Osteocyte (in vitro differentiated cells): Measurements from ENCODE around the gene IFNL1. TPM values are rescaled to one million over a fixed set of nuclear protein-coding genes. Genes with fewer than 3 reads are reported as not detected.

Experiments used
- DNase-seq: peaks from one replicate; pipeline ENCODE4 v3.0.0; 2021; ENCODE audit warnings: mixed read lengths; ENCODE audit not compliant: unreplicated experiment; ENCODE audit errors: extremely low spot score
- H3K27ac Mint-ChIP-seq: one replicate; pipeline ENCODE4 v1.8.0; 2021; ENCODE audit warnings: mild to moderate bottlenecking, mixed read lengths; ENCODE audit not compliant: unreplicated experiment
- H3K27me3 Mint-ChIP-seq: one replicate; pipeline ENCODE4 v1.8.0; 2021; ENCODE audit warnings: mixed read lengths; ENCODE audit not compliant: unreplicated experiment
- H3K36me3 Mint-ChIP-seq: one replicate; pipeline ENCODE4 v1.8.0; 2021; ENCODE audit warnings: mixed read lengths; ENCODE audit not compliant: unreplicated experiment
- H3K4me1 Mint-ChIP-seq: one replicate; pipeline ENCODE4 v1.8.0; 2021; ENCODE audit warnings: mixed read lengths; ENCODE audit not compliant: unreplicated experiment
- H3K4me3 Mint-ChIP-seq: one replicate; pipeline ENCODE4 v1.8.0; 2021; ENCODE audit warnings: mild to moderate bottlenecking, moderate library complexity, mixed read lengths; ENCODE audit not compliant: unreplicated experiment
- H3K9me3 Mint-ChIP-seq: one replicate; pipeline ENCODE4 v1.8.0; 2021; ENCODE audit warnings: mixed read lengths; ENCODE audit not compliant: unreplicated experiment
- total RNA-seq: library from RNA; stranded (reverse); gene quantifications from 2 replicates; pipeline ENCODE4 v1.2.1, GENCODE V29; 2021
- TF ChIP-seq, protein P1 (sequence below): fragments of 200-600 bp; sonication (generic); IDR thresholded peaks from 2 replicates; pipeline ENCODE4 v1.5.0; 2021; ENCODE audit warnings: antibody characterized with exemption, mild to moderate bottlenecking, moderate library complexity

Gene IFNL1
- total RNA-seq, 1 donor from 2014 or later, result not detected

DNA sequence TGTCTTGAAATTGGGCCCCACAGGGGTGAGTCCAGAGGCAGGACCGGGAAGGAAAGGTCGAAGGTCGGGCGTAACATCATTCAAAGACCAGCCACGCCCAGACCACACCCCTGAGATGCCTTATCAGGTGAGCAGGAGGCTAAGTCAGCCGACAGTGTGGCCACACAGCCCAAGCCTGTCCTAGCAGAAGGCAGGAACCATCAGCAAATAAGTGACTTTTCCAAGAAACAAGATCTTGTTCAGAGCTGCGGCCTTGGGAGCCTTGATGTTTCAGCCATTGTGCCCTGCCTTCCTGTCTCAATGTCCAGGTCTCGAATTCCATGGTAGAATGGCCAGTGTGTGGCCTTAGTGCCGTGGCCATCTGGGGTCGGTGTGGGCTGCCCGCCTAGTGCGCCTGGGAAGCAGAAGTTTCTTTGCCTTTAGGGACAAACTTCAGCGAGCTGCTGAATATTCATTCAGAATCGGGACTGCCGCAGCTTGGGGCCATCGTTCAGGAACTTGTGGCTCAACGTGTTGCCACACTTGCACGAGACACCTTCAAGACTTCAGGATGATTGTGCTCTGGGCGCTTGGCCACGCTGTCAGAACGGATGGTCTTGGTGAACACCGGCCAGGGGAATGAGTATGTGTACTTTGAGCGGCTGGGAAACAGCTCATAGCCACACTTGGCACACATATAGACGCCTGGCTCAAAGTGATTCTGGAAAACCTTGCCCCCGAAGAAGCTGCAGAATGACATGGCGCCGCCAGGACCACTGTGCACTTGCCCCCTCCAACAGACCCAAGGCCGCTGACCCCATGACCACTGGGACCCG lies 41.5 kb upstream of the IFNL1 start:
- peaks cover 57% of the 10 kb centered on the region for H3K27me3 Mint-ChIP-seq

DNA sequence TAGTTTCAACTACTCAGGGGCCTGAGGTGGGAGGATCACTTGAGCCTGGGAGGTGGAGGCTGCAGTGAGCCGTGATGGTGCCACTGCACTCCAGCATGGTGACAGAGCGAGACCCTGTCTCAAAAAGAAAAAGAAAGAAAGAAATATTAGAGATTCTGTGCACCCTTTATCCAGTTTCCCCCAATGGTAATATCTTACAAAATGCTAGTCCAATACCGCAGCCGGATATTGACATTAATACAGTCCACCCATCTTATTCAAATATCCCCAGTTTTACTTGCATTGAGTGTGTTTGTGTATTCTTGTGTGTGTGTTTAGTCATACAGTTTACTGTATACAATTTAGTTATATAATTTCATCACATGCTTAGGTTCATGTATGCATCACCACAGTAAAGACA lies 39.0 kb upstream of the IFNL1 start:
- no peak for DNase-seq
- Mint-ChIP-seq H3K27ac (no peak overlapping the region), H3K4me1 (no peaks in the 10 kb centered on the region), H3K9me3 (no peaks in the 10 kb centered on the region), H3K36me3 (no peaks in the 10 kb centered on the region), H3K27me3 (peaks cover 48% of the 10 kb centered on the region), H3K4me3 (no peak overlapping the region)
- TF ChIP-seq, protein P1, sequence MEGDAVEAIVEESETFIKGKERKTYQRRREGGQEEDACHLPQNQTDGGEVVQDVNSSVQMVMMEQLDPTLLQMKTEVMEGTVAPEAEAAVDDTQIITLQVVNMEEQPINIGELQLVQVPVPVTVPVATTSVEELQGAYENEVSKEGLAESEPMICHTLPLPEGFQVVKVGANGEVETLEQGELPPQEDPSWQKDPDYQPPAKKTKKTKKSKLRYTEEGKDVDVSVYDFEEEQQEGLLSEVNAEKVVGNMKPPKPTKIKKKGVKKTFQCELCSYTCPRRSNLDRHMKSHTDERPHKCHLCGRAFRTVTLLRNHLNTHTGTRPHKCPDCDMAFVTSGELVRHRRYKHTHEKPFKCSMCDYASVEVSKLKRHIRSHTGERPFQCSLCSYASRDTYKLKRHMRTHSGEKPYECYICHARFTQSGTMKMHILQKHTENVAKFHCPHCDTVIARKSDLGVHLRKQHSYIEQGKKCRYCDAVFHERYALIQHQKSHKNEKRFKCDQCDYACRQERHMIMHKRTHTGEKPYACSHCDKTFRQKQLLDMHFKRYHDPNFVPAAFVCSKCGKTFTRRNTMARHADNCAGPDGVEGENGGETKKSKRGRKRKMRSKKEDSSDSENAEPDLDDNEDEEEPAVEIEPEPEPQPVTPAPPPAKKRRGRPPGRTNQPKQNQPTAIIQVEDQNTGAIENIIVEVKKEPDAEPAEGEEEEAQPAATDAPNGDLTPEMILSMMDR, result no peak

More for the DNA sequence above, 41.5 kb upstream of the IFNL1 start:
- Mint-ChIP-seq H3K4me3 (no peak overlapping the region), H3K27ac (no peak overlapping the region), H3K4me1 (no peaks in the 10 kb centered on the region), H3K9me3 (no peaks in the 10 kb centered on the region), H3K36me3 (no peaks in the 10 kb centered on the region)
- no peak for DNase-seq
- TF ChIP-seq, protein P1, result no peak

DNA sequence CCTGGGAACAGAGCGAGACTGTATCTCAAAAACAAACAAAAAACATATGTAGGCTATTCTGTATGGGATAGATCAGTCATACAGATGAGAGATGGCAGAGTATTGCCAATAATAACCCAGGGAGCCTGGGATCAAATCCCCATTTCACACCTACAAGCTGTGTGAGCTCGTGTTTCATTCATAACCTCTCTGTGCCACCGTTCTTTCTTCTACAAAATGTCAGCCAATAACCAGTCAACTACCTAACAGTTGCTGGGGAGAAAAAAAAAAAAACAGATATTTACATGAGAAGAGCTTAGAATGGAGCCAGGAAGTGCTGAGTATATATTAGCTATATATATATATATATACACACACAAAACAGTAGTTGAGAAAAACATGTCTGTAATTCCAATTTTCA lies 34.5 kb upstream of the IFNL1 start:
- H3K36me3 Mint-ChIP-seq, result no peaks in the 10 kb centered on the region
- no peak overlapping the region for H3K4me3 Mint-ChIP-seq
- no peaks in the 10 kb centered on the region for H3K9me3 Mint-ChIP-seq
- H3K4me1 Mint-ChIP-seq, result no peaks in the 10 kb centered on the region
- DNase-seq, result no peak
- H3K27me3 Mint-ChIP-seq, result peaks cover 49% of the 10 kb centered on the region
- TF ChIP-seq, protein P1, result no peak
- no peak overlapping the region for H3K27ac Mint-ChIP-seq

DNA sequence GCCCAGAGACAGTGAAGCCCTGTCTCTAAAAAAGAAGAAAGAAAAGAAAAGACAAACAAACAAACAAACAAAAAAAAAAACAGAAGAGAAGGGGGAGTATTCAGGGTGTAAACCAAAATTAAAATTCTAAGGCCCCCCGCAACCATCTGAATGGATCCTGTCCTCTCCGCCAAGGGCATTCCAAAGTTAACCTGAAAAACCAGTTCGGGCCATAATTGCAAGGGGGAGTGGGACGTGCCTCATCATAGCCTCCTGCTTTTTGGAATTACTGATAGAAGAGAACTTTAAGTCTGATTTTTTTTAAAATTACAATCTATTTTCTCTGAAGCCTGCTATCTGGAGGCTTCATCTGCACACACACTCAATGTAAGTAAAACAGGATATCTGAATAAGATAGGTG lies 33.7 kb upstream of the IFNL1 start:
- H3K4me1 Mint-ChIP-seq, result no peaks in the 10 kb centered on the region
- no peak overlapping the region for H3K27ac Mint-ChIP-seq
- peaks cover 47% of the 10 kb centered on the region for H3K27me3 Mint-ChIP-seq
- DNase-seq, result no peak
- no peaks in the 10 kb centered on the region for H3K9me3 Mint-ChIP-seq
- TF ChIP-seq, protein P1, result no peak
- H3K36me3 Mint-ChIP-seq, result no peaks in the 10 kb centered on the region
- no peak overlapping the region for H3K4me3 Mint-ChIP-seq

DNA sequence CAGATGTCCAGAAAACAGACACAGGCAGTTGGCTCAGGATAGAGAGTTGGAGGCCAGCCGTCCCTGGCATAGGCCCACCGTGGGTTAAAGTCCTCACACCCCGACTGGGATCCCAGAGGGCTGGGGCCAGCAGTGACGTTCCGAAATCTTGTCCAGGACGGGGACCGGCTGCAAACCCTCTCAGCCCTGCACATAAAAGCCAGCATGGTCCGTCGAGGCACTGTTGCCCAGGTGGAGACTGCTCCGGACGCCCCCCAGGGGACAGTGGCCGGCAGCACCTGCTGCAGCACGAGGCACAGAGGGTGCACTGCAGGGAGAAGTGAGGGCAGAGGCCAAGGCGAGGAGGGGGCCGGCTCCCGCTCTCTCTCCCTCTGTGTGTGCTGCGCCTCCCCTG lies 32.3 kb upstream of the IFNL1 start:
- H3K4me3 Mint-ChIP-seq, result no peak overlapping the region
- H3K27ac Mint-ChIP-seq, result no peak overlapping the region
- DNase-seq, result no peak
- no peaks in the 10 kb centered on the region for H3K4me1 Mint-ChIP-seq
- H3K27me3 Mint-ChIP-seq, result peaks cover 50% of the 10 kb centered on the region
- H3K9me3 Mint-ChIP-seq, result no peaks in the 10 kb centered on the region
- TF ChIP-seq, protein P1, result no peak
- H3K36me3 Mint-ChIP-seq, result no peaks in the 10 kb centered on the region
